ENCODE data around the gene GYS2.

DNA sequence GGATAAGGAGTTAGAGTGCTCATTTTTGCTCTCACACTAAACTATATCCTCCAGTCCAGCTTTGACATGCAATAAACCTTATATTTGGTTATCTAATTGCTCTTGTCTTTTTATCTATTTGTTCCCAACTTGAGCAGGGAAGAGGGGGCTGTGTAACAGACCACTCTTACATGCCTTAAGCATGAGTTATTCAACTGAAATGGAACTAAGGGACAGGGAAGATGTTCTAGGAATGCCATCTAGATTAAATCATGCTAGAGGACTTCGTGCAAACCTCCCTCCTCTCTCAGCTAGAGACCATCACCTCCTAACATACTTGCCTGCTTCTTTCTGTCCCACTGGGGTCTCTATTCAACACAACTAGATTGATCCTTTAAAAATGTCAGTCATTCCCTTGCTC, 57.9 kb downstream of the GYS2 start:
- TF ChIP-seq POLR2A (IDR thresholded peaks at IDR 0.05) = no peak
- TF ChIP-seq, protein P1, sequence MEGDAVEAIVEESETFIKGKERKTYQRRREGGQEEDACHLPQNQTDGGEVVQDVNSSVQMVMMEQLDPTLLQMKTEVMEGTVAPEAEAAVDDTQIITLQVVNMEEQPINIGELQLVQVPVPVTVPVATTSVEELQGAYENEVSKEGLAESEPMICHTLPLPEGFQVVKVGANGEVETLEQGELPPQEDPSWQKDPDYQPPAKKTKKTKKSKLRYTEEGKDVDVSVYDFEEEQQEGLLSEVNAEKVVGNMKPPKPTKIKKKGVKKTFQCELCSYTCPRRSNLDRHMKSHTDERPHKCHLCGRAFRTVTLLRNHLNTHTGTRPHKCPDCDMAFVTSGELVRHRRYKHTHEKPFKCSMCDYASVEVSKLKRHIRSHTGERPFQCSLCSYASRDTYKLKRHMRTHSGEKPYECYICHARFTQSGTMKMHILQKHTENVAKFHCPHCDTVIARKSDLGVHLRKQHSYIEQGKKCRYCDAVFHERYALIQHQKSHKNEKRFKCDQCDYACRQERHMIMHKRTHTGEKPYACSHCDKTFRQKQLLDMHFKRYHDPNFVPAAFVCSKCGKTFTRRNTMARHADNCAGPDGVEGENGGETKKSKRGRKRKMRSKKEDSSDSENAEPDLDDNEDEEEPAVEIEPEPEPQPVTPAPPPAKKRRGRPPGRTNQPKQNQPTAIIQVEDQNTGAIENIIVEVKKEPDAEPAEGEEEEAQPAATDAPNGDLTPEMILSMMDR (IDR thresholded peaks at IDR 0.05) = no peak
